ENCODE data around the gene MKNK2.
A peak's percentile ranks its signal among the peaks of the same experiment; 100 is the strongest.

The MKNK2 gene

DNA sequence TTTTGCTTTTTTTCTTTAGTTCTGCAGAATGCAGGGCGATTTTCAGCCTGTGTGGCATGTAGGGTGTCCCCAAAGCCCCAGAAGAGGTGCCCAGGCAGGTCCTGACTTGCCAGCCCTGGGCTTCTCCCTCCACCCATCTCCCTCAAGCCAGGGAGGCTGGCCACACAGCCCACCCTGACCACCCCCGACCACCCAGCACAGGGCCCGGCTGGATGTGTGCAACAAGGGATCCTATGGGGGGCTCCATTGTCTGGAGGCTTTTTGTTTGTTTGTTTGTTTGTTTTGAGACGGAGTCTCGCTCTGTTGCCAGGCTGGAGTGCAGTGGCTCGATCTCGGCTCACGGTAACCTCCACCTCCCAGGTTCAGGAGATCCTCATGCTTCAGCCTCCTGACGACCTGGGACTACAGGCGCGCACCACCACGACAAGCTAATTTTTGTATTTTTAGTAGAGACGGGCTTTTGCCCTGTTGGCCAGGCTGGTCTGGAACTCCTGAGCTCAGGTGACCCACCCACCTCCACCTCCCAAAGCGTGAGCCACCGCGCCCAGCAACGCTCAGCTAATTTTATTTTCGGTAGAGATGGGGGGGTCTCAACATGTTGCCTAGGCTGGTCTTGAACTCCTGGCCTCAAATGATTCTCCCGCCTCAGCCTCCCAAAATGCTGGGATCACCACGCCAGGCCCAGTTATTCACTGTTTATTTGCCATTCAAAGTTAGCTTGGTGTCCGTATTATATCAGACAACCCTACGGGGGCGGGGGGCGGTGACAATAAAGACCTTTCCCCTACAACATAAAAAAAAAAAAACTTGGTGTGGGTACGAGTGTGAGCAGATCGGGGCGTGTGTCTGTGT, 7.8 kb upstream of the MKNK2 start:
- ATAC-seq (no peak), DNase-seq (no peak)

DNA sequence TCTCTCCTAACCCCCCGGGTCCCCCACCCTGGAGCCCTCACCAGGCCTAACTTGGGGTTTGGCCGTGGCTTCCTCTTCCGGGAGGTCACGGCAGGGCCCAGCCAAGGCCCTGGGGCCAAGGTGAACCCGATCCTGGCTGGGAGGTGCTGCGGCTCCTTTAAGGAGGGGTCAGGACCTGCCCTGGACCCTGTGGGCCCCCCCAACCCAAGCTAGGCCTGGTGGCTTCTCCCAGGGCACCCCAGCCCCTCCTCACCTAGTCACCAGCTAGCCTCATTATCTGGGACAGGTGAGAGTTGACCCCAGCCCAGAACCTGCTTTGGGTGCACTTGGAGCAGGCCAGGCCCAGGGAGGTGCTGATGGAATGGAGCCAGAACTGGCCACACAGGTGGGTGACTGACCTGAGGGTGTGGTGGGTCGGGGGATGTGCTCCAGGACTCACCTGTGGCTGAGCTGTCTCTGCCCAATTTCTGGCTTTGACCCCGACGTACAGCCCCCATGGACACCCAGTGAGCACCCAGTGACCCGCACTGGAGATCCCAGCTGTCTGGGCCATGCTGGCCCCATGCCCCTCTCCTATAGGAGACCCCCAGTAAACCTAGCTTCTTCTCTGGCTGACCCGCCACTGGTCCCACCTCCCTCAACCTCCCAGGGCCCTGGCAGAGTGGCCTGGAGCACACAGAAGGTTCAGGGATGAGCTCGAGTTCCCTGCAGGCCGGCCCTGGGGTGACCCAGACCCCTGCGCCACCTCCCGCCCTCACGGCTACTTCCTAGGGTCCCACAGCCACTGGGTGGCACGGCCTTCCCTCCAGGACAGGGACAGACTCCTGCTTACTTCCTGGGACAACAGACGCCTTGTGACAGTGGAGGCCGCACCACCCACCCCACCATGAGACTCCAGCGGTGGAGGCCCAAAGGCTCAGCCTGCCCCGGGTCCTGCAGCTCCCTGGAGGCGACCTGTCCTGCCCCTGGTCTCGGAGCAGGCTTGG, 6.7 kb upstream of the MKNK2 start:
- no peak for ATAC-seq
- DNase-seq: no peak

DNA sequence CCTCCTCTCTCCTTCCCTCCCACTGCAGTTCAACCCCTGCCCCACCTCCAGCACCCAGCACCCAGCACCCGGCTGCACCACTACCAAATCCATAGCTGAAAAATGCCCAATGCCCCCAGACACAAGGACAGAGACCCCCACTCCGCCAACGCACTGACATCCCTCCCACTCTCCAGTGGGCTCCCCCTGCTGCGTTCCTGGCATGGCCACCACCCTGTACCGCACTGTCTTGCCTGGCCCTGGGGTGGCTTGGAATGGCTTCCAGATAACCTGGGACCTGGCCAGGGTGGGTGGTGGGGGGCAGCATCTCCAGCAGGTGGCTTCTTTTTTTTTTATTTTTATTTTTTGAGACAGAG, 5.8 kb upstream of the MKNK2 start:
- DNase-seq: no peak
- ATAC-seq: no peak

DNA sequence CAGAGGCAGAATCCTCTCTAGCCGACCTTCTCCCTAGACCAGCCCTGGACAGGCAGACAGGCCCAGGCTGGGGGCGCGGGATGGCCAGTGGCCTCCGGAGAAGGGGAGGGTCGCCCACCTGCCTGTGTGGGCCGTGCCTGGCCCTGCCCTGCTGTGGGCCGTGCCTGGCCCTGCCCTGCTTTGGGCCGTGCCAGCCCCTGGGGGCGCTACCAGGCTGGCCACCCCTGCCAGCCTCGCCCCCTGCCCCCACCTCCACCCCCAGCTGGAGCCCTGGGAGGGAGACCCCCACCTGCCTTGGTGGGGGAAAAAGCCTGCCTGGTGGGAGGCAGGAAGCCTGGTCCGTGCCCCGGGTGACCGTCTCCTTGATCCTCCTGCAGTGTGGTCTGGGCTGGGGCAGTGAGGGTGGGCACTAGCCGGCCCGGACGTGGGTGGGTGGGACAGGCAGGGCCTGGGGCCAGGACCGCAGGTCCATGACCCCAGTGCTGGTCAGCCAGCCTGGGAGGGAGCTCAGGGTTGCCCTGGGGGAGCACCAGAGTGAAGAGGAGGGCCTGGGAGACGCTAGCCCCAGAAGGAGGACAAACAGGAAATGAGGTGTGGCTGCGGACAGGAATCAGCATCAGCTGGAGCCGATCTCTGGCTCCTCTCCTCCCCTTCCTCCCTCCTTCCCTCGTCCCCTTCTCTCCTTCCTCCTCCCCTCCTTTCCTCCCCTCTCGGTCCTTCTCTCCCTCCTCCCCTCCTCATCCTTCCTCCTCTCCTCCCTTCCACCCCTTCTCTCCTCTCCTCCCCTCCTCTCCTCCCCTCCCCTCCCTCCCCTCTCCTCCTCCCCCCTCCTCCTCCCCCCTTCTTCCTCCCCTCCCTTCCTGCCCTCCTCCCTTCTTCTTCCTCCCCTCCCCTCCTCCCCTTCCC, 5.1 kb upstream of the MKNK2 start:
- no peak for ATAC-seq
- DNase-seq: no peak

DNA sequence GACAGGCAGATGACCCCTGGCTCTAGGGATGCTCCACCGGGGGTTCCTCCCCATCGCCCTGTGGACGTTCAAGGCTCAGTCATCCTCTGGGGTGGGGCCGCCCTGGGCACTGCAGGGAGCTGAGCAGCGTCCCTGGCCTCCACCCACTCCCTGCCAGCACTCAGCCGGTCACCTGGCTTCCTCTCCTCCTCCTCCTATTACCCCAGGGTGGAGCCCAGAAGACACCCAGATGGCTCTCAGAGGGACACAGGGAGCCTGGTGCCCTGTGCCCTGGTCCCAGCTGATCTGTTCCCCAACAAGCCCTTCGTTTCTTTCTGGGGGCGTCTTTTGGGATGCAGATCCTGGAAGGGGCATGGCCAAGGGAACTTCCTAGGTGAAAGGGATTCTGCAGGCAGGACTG, 3.7 kb upstream of the MKNK2 start:
- ATAC-seq (no peak), DNase-seq (no peak)

DNA sequence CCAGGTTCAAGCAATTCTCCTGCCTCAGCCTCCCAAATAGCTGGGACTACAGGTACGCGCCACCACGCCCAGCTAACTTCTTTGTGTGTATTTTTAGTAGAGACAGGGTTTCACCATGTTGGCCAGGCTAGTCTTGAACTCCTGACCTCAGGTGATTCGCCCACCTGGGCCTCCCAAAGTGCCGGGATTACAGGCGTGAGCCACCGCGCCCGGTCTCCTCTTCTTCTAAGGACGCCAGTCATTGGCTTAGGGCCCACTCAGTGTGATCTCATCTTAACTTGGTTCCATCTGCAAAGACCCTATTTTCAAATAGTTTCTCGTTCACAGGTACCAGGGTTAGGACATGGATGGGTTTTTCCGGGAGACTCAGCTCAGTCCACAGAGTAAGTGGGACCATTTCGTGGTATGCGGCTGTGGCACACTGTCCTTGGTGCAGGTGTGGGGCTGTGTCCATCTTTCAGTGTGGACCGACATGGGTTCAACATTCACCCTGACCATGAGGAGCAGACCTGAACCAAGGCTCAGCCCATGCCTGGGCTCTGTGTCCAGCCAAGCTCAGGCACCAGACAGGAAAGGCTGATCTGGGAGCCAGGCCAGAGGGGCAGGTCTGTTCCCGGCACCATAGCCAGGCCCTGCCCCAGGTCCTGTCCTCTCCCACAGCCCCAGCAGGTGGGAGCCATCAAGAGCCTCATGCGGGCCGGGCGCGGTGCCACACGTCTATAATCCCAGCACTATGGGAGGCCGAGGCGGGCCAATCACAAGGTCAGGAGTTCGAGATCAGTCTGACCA, 2.8 kb upstream of the MKNK2 start:
- no peak for DNase-seq
- no peak for ATAC-seq

DNA sequence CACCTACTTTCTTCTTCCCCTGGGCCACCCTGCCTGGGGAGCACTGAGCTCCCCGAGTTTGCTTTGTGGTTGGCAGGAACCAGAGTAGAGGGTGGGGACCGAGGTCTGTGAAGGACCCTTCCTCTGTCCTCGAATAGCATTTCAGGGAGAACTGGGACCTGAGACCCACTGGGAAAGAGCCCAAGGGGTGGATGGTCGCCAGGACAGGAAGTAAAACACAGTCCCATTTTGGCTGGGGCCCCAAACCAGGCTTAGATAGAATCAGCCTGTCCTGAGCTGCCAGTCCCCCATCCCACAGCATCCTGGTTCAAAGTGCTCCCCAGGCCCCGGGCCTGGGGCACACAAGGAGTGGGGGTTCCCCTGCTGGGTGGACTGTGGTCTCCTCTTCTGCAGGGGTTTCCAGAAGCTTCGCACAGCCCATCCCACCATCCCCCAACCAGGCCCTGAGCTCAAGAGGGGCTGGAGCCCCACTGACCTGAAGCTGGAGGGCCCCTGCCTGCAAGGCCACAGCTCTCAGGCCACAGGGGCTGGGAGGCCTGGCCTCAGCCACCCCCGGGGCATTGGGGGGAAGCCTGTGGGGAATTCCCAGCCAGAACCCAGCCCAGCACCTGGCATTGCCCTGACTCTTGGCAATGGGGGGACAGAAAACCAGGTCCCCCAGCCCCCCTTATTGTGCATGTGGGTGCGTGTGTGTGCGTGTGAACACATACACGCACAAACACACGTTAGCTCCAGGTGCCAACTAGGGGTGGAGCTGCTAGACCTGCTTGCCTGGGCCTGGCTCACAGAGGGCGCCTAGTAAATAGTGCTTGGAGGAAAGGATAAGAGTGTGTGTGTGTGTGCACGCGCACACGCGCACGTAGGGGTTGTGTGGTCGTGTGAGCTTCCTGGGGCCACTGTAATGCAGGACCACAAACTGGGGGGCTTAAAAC, 995 bp upstream of the MKNK2 start:
- ATAC-seq: peak; percentile 20
- peak; percentile 65 for DNase-seq

DNA sequence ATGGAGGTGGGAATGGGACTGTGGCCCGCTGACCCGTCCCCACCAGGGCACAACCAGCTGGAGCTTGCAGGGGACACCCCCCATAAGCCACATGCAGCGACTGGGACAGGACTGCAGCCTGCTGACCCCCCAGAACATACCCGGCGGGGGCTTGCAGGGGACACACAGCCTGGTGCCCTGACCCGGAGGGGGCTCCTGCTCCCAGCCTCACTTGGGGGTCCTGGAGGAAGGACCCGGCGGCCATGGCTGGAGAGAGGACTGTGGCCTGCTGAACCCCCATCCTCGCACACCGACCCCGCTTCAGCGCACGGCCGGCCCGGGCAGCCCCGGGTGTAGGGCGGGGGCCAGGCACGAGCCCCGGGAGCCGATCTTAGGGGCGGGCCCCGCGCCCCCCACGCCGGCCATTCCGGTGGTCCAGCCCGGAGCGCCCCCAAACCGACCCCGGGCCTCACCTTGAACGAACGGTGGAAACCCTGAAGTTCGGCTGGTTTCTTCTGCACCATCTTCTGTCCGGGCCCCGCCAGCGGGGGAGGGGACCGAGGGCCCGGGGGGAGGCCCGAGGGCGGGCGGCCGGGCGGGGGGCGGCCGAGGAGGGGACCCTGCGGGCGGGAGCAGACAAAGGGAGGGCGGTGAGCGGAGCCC, 574 bp downstream of the MKNK2 start:
- ATAC-seq: peak; percentile 2

DNA sequence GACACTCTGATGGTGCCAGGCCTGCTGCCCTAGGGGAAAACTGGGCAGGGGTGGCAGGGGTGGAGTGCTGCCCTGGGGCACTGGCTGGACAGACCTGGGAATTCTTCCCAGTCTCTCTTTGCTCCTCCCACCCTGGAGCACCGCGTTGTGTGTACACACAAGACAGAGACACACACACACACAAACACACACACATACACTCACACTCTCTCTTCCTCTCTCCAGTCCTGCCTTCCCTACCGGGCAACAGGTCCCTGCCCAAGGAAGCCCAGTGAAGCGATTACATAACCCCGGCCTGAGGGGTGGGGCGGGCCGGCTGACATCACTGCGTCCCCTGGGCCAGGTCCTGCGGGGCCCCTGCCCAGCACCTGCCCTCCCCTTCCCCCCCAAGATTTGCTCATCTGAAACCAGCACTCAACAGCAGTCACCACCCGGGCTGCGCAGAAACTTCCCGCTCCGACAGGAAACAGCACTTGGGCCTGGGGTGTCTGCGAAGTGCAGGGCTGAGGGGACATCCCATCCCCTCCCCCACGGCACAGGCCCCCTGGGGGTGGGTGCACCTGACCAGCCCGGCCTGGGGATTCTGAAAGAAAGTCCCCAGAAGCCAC, 1.2 kb downstream of the MKNK2 start:
- ATAC-seq (peak; percentile 17), DNase-seq (peak; percentile 70)

More for the DNA sequence above, 574 bp downstream of the MKNK2 start:
- DNase-seq: no peak

DNA sequence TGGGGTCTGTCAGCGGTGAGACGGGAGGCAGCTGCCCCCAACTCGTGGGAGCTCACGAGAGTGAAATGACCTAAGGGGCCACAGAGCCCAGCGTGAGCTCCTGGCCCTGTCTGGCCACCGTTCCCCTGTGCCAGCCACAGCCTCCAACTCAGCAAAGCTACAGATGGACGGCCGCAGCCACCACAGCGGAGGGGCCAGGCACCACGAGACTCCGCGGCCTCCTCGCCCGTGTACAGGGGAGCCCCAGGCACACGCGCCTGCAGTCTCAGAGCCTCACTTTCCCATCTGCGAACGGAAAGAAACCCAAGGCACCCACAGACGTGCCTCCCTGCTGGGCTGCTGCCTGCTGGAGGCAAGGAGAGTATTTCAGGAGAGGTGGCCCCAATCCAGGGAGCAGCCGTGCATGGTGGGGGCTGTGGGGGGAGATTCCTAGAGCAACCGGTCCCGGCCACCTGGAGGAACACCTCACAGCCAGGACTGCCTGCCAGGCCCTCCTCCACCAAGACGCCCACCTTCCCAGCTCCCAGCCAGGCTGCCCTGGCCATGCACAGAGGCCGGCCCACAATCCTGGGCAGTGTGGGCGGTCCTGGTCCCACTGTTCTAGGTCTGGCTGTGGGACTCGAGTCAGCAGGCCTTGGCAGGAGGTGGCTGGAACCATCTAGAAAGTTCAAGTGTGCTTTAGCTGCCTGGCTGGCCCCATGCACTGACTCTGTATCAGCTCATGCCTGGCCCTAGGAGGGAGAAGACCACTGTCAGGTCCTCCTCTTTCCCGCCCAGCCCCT, 1.9 kb downstream of the MKNK2 start:
- ATAC-seq: no peak

DNA sequence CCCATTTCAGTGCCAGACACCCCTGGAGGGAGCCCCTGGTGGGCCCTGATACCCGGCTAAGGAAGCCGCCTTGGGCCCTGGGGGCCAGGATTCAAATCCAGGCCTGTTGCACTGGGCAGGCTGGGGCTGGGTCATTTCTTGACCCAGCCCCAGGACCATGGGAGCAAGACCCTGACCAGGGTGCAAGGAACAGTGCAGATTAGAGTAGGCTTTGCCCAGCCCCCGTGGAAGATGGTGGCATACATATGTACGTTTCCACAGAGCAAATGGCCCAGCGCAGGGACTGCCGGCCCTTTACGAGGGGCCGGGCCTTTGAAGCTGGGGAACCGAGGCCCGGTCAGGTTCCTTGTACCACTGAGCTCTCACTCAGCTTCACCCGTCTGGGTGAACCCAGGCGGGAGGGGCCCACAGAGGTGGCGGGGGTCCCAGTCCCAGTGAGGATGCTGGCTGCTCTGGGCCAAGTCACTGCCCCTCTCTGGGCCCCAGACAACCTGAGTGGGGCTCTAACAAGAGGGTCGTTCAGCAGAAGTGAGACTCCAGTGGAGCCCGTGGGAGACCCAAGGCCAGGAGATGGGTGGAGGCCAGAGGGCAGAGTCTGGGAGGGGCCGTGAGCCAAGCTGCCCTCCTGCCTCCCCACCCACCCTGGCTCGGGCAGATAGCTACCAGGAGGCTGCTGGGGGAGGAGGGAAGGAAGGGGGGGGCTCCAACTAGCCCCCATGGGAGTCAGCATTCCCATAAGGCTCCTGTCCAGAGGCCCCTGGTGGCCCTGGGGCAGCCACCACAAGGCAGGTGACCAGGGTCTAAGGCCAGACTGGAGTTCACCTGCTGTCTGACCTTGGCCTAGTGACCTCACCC, 2.7 kb downstream of the MKNK2 start:
- DNase-seq (no peak), ATAC-seq (no peak)

More for the DNA sequence above, 1.9 kb downstream of the MKNK2 start:
- DNase-seq: no peak

DNA sequence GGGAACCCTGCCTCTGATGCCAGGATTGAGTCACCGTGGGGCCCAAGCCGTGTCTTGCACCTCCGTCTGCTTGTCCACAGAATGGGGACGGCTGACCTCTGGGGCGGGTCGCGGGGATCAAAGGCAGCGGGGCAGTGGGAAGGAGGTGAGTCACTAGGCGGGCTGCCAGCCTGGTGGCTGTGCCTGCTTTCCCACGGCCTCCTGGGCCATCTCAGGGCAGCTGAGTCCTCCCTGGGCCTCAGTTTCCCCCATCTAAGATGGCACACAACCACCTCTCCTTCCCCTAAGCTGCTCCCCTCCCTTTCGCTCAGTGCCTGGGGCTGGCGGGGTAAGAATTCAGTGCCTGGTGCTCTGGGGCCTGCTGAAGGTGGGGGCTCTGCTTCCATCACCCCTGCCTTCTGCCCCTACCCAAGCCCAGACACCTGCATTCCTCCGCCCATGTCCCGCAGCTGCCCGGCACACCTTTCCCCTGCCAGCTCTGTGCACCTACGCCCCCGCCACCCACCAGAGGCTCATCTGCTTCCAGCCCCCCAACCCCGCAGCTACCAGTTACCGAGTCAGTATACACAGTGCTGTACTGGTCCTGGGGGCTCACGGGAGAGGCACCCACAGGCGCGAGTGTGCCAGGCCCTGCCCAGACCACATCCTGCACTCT, 3.5 kb downstream of the MKNK2 start:
- DNase-seq: no peak
- no peak for ATAC-seq

DNA sequence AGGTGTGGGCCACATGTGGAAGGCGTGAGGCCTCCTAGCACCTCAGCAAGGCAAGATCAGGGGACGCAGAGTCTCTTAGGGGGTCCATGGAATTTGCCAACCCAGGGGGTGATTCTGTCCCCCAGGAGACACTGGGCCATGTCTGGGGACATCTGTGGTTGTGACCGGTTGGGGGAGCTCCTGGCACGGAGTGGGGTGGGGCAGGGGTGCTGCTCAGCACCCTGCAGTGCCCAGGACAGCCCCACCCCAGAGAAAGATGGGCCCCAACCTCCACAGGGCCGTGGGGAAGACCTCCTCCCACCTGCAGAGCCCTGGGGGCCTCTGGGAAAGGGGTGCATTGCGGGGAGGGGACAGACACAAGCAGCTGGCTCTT, 4.0 kb downstream of the MKNK2 start:
- DNase-seq: no peak
- ATAC-seq: no peak

DNA sequence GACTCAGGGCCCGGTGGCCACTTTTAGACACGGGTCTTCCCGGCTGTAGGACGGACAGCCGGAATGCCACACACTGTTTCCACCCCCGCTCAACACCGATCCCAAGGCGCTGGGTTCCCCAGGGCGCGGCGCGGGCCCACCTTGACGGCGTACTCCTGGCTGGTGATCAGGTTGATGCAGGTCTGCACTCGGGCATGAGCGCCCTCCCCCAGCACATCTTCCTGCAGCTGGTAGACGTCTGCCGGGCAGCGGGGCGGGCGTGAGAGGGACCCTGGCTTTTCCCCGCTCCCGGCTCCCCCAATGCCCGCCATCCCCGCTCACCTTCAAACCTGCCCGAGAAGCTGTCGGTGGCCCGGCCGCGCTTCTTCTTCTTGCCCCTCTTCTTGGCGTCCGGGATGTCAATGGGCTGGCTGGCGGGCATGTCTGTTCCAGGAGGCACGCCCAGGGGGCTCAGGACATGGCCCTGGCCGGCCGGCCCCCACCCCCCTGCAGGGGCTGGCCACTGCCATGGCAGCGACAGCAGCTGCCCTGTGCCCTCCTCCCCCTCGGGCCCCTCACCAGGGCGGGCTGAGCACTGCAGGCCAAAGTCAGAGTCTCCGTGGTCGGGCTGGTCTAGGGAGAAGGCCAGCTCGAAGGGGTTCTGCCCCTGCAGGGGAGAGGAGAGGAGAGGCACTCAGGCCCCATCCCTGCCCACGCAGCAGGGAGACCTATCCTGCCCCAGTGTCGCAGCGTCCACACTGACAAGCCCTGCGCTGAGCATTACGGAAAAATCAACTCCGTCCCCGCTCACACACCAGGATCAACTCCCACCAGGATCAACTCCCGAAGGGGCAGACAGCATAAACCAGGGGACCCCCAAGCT, 4.8 kb downstream of the MKNK2 start:
- ATAC-seq: no peak
- DNase-seq: no peak

DNA sequence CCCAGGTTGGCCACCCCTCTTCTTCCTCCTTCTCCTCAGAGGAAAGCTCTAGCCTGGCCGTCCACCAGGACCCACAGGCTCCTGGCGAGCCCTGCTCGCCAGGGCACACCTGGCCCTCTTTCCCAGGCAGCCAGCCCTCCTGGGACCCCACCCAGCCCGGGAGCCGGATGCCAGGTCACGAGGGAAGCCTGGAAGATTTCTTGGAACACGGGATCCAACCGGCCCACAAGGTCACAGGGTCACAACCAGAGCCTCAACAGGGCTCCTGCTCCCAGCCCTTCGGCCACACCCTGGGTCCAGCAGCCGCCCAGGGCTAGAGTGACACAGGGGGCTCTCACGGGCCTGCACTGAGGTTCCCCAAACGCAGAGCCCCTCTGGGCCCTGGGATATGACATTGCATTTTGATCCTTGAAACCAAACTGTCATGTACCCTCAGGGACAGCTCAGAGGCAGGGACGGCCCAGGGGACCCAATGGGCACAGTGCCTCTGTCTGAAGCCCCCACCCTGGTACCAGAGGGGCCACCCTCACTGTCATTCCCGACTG, 5.5 kb downstream of the MKNK2 start:
- no peak for ATAC-seq
- no peak for DNase-seq
